ENCODE data around the gene FRMPD1. TPM values are rescaled to one million over a fixed set of nuclear protein-coding genes. Genes with fewer than 3 reads are reported as not detected.

Gene FRMPD1
- total RNA-seq, 1 experiment from 2014 or later = not detected

DNA sequence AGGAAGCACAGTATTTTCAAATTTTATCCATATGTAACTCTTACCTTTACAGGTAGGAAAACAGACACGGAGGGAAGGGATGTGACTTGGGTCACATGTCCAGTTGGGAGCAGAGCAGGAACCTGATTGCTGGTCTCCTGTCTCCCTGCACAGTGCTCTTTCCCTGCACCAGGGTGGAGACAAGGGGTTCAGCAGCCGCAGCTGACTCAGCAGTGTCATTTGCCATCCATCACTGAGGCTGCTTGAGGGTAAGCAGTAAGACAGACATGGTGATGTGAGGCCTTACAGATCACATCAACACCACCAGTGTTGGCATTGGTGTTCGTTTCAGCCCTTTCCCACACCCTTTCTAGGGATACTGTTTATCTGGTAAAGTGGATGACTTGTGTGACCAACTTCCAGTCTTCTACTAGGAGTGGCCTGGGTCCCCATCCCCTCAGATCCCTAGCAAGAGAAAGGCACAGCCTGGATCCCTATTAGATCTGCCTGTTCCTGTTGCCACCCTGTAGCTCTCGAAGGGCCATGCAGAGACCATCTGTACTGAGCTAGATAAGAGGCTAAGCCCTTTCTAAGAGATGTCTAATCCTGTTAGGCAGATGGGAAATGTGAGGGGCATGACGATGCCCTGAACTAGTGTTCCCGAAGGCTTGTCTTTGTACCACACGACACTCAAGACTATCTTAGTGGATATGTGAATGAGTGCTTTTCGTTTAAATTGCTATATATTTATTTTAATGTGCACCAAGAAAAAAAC, 29.1 kb downstream of the FRMPD1 start:
- no TSS peak for BruUV-seq (replicated peaks)
- Histone ChIP-seq H3K9me3 (ENCODE audit: insufficient read depth, low read depth) (no peaks in the 10 kb centered on the region), H3K27me3 (ENCODE audit: insufficient read depth, low read depth) (peaks cover 56% of the 10 kb centered on the region), H3K79me2 (ENCODE audit: low read depth) (no peaks in the 10 kb centered on the region), H3F3A (ENCODE audit: insufficient read depth, low read depth) (no peaks in the 10 kb centered on the region), H2AFZ (no peak overlapping the region), H3K36me3 (ENCODE audit: low read depth) (no peaks in the 10 kb centered on the region), H3K27ac (no peak overlapping the region), H3K4me2 (no peak overlapping the region), H3K4me3 (no peak overlapping the region), H3K4me1 (replicated peaks; ENCODE audit: insufficient read depth) (no peaks in the 10 kb centered on the region), H3K9me2 (ENCODE audit: insufficient read depth) (no peaks in the 10 kb centered on the region), H4K20me1 (ENCODE audit: insufficient read depth) (no peaks in the 10 kb centered on the region)
- TF ChIP-seq CTCF (conservative IDR thresholded peaks at IDR 0.05) = no peak
- no peak for TF ChIP-seq EZH2 (IDR thresholded peaks at IDR 0.05; ENCODE audit: low read depth)
- CTCF ChIA-PET = no interaction called here
- DNase-seq = no peak
- POLR2A ChIA-PET (ENCODE audit: unreplicated experiment) = no interaction called here
- intact Hi-C loops (cut with micrococcal nuclease; ENCODE audit: unreplicated experiment) = no loop called here

DNA sequence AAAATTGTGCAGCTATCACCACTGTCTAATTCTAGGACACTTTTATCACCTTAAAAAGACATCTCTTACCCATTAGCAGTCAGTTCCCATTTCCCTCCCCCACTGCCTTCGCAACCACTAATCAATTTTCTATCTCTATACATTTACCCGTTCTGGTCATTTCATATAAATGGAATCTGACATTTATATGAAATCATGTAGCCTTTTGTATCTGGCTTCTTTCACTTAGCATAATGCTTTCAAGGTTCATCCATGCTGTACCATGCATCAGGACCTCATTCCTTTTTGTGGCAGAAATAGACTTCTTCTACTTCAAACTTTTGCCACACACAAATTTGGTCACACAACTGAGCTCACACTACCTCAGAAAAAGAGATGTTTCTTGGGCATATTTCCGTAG, 32.2 kb downstream of the FRMPD1 start:
- no TSS peak for BruUV-seq (replicated peaks)
- H3K4me3 ChIP-seq = no peak overlapping the region
- H3K4me1 ChIP-seq (replicated peaks; ENCODE audit: insufficient read depth) = no peaks in the 10 kb centered on the region
- TF ChIP-seq CTCF (conservative IDR thresholded peaks at IDR 0.05) (no peak), EZH2 (IDR thresholded peaks at IDR 0.05; ENCODE audit: low read depth) (no peak)
- H3F3A ChIP-seq (ENCODE audit: insufficient read depth, low read depth) = no peaks in the 10 kb centered on the region
- no peak overlapping the region for H3K27ac ChIP-seq
- intact Hi-C loops (cut with micrococcal nuclease; ENCODE audit: unreplicated experiment) = no loop called here
- POLR2A ChIA-PET (ENCODE audit: unreplicated experiment) = no interaction called here
- H3K27me3 ChIP-seq (ENCODE audit: insufficient read depth, low read depth) = peaks cover 57% of the 10 kb centered on the region
- CTCF ChIA-PET = no interaction called here
- H3K79me2 ChIP-seq (ENCODE audit: low read depth) = no peaks in the 10 kb centered on the region
- DNase-seq = no peak
- H3K36me3 ChIP-seq (ENCODE audit: low read depth) = no peaks in the 10 kb centered on the region
- no peaks in the 10 kb centered on the region for H3K9me3 ChIP-seq (ENCODE audit: insufficient read depth, low read depth)
- no peak overlapping the region for H2AFZ ChIP-seq
- H4K20me1 ChIP-seq (ENCODE audit: insufficient read depth) = no peaks in the 10 kb centered on the region
- no peak overlapping the region for H3K4me2 ChIP-seq
- no peaks in the 10 kb centered on the region for H3K9me2 ChIP-seq (ENCODE audit: insufficient read depth)

DNA sequence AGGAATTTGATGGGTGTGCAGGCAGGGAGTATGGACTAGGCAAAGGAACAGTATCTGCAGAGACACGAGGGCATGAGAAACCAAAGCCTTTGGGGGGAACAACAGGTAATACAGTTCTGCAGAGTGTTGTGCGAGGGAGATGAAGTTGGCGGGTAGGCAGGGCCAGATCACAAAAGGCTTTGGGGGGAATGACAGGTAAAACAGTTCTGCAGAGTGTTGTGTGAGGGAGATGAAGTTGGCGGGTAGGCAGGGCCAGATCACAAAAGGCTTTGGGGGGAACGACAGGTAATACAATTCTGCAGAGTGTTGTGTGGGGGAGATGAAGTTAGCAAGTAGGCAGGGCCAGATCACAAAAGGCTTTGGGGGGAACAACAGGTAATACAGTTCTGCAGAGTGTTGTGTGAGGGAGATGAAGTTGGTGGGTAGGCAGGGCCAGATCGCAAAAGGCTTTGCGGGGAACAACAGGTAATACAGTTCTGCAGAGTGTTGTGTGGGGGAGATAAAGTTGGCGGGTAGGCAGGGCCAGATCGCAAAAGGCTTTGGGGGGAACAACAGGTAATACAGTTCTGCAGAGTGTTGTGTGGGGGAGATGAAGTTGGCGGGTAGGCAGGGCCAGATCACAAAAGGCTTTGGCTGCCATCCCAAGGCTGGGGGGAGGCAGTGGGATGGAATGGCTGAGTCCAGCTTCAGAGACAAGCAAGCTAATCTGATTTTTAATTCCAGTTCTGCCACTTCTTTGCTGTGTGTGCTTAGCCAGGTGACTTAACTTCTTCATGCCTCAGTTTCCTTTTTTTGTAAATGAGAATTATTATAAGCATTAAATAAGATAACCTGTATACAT, 33.0 kb downstream of the FRMPD1 start:
- Histone ChIP-seq H3K27me3 (ENCODE audit: insufficient read depth, low read depth) (peaks cover 57% of the 10 kb centered on the region), H3K4me3 (no peak overlapping the region), H3K4me2 (no peak overlapping the region), H3K9me3 (ENCODE audit: insufficient read depth, low read depth) (no peaks in the 10 kb centered on the region), H4K20me1 (ENCODE audit: insufficient read depth) (no peaks in the 10 kb centered on the region), H3K79me2 (ENCODE audit: low read depth) (no peaks in the 10 kb centered on the region), H3K9me2 (ENCODE audit: insufficient read depth) (no peaks in the 10 kb centered on the region), H3K27ac (no peak overlapping the region), H3K36me3 (ENCODE audit: low read depth) (no peaks in the 10 kb centered on the region), H3F3A (ENCODE audit: insufficient read depth, low read depth) (no peaks in the 10 kb centered on the region), H3K4me1 (replicated peaks; ENCODE audit: insufficient read depth) (no peaks in the 10 kb centered on the region), H2AFZ (no peak overlapping the region)
- ChIA-PET POLR2A (ENCODE audit: unreplicated experiment) (no interaction called here), CTCF (no interaction called here)
- intact Hi-C loops (cut with micrococcal nuclease; ENCODE audit: unreplicated experiment) = no loop called here
- no peak for TF ChIP-seq EZH2 (IDR thresholded peaks at IDR 0.05; ENCODE audit: low read depth)
- TF ChIP-seq CTCF (conservative IDR thresholded peaks at IDR 0.05) = no peak
- no TSS peak for BruUV-seq (replicated peaks)
- DNase-seq = no peak
